ENCODE results near the gene ENTPD8.

- no peak for TF ChIP-seq CTCF (IDR thresholded peaks at IDR 0.05)
- TF ChIP-seq POLR2A (IDR thresholded peaks at IDR 0.05), result no peak
These were observed 10.3 kb downstream of the ENTPD8 start for GRCh38 chr9:137430723-137431415.

Data from breast epithelium (tissue), 3 donors.